Measurements from ENCODE around the gene ARHGEF39.
A peak's percentile ranks its signal among the peaks of the same experiment; 100 is the strongest.

The ARHGEF39 gene

GRCh38 chr9:35675204-35675603, 10.2 kb upstream of the ARHGEF39 start:
- DNase-seq (no peak), ATAC-seq (no peak)

GRCh38 chr9:35674025-35674361, 9.0 kb upstream of the ARHGEF39 start:
- no peak for DNase-seq
- ATAC-seq = no peak

GRCh38 chr9:35673132-35674024, 8.4 kb upstream of the ARHGEF39 start, which contains the start of gene CA9:
Gene CA9, plus strand, starts transcription at chr9:35673928. Its CDS starts 32 bp downstream, at chr9:35673960.
- ATAC-seq (peak; percentile 47), DNase-seq (no peak)

- no peak for DNase-seq
- ATAC-seq = no peak
Observed at GRCh38 chr9:35669331-35670145, 4.5 kb upstream of the ARHGEF39 start.

DNA sequence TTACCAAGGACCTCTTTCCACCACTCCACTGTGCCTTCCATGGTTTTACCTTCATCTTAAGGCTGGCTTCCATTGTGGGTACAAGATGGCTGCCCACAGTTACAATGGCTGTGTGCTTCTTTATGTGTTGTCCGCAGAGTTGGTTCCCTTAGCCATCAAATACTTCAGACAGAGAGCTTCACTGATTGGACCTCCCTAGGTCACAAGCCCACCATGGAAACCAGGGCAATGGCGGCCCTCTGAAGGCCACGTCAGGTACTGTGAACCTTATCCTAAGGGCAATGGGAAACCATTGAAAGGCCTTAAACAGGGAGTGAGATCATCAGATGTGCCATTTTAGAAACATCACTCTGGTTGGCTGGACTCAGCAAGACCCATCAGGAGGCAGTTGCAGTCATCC, 2.9 kb upstream of the ARHGEF39 start:
- ATAC-seq (no peak), DNase-seq (no peak)

DNA sequence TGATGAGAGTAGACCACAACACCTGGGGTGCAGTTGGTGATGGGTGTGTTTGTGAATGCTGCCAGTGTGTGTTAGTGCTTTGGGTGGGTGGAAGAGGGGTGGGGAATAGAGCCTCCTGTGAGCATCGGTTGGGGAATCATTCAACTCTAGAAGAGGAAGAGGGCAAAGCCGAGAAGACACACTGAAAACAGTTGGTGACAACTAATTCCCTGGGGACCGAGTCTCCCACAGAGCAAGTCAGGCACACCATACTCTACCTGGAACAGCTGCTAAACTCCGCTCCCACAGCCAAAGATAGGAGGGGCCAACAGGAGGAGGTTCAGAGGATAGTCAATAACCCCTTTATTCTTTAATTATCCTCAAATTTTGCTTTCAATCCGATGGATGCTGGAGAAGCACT, 1.6 kb upstream of the ARHGEF39 start:
- DNase-seq (no peak), ATAC-seq (no peak)

DNA sequence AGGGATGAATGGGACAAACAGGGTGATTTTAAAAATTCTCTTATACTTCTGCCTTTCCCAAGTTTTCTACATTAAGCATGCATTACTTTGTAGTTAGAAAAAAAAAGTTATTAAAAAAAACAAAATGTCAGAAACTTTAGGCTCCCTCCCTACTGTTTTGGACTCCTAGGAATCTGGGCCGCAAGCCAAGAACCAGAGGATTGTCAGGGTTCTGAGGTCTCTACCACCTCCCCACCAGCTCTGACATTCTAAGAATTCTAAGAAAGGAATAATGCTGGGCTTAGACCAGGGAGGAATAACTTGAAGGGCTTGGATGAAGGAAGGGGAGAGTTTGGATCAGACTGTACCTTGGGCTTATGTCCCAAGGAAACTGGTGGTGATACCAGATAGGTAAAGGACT, 1.1 kb upstream of the ARHGEF39 start:
- ATAC-seq = no peak

DNA sequence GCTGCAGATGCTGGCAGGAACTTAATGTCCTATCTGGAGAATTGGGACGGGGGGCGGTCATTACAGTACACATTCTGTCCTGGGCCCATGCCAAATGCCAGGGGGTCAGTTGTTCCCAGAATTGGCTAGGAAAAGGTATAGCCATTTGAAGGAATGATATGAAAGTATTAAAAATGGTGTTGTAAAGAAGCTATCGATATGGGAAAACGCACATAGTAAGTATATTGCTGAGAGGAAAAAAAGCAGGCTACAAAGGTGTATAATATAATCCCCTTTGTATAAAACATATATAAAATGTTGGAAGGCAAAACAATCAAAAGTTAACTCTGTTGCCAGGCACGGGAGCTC, 450 bp upstream of the ARHGEF39 start:
- ATAC-seq = no peak
- no peak for DNase-seq

More for the DNA sequence above, 1.1 kb upstream of the ARHGEF39 start:
- no peak for DNase-seq

- no peak for ATAC-seq
- no peak for DNase-seq
Observed at GRCh38 chr9:35662437-35662836, 2.6 kb downstream of the ARHGEF39 start.

DNA sequence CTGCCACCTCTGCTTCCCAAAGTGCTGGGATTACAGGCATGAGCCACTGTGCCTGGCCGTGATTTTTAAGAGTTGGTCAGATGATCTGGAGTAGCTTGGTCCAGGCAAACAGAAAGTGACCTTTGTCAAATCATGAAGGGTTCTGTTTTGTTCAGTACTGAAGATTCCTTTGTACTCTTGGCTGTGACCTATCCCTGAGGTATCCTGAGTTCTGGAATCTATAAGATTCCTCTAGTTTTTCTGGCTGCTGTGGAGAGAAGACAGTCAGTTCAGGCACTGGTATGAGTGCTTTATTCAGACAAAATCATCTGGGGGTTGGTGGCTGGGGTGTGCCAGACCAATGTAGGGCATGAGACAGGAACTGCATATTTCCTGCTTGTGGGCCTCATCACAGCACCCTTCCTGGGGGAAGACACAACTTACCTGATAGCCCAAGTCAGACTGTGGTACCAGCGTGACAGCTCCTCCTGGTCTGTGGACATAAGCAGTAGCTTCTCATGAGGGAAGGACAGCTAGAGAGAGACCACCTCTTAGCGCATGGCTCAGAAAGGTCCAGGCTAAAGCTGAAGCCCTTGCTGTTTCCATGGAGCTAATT, 3.1 kb downstream of the ARHGEF39 start:
- ATAC-seq (no peak), DNase-seq (no peak)

- no peak for ATAC-seq
- DNase-seq = no peak
Observed at GRCh38 chr9:35660966-35661415, 4.0 kb downstream of the ARHGEF39 start.

DNA sequence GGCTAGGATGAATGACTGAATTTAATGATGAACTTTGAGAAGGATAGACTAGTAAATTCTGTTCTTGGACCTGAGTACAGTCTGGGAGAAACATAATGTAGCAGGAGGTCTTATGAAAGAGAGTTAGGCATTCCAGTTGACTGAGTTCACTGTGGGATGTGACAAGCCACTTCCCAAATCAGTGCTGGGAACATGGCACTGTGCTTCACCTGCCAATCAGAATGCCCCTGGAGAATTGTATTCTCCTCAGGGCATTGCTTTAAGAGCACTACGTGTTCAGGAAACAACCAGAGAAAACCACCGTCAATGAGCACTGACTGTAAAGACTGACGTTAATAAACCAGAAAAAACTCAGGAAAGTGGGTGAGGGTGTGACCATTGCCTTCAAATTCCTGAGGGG, 5.7 kb downstream of the ARHGEF39 start:
- no peak for DNase-seq
- ATAC-seq = no peak

GRCh38 chr9:35658968-35659220, 6.1 kb downstream of the ARHGEF39 start:
- no peak for DNase-seq

DNA sequence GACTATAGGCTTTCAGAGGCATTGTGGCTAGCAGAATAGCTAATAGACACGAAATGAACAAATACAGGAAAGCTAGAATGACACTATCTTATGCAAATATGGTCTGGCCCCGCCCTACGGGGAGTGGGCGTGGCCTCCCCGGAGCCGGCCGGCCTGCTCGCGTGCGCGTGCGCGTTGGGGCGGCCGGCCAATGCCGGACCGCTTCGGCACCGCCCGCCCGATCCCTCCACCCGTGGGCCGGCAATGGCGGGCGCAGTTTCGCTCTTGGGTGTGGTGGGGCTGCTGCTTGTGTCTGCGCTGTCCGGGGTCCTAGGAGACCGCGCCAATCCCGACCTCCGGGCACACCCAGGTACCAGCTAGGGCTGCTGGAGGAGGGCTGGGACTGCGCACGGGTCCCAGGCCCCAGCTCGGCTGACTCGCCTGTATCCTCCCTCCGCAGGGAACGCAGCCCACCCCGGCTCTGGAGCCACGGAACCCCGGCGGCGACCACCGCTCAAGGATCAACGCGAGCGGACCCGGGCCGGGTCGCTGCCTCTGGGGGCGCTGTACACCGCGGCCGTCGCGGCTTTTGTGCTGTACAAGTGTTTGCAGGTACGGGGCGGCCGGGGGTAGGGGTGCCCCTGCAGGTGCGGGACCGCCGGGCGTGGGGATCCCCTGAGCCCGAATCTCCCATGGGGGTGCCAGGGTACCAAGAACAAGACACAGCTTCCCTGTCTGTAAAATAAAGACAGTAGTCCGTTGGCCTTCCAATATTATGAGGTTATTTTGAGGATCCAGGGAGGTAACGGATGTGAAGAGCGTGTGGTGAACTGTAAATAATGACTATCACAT, 6.6 kb downstream of the ARHGEF39 start, which contains the start of gene CCDC107:
Gene CCDC107, plus strand, starts transcription at position 156 of the 831 bp plus-strand sequence. Its CDS starts 88 bp downstream, at position 244.
- peak; percentile 63 for ATAC-seq

More at GRCh38 chr9:35658968-35659220, 6.1 kb downstream of the ARHGEF39 start:
- ATAC-seq = no peak

GRCh38 chr9:35657546-35658136, 7.4 kb downstream of the ARHGEF39 start, which contains the start of gene RMRP:
Gene RMRP, minus strand, starts transcription at chr9:35658019.
- ATAC-seq = peak; percentile 97
- DNase-seq = peak; percentile 96

More for the DNA sequence above, 6.6 kb downstream of the ARHGEF39 start, which contains the start of gene CCDC107:
- DNase-seq = peak; percentile 89

GRCh38 chr9:35656831-35657545, 8.0 kb downstream of the ARHGEF39 start:
- no peak for ATAC-seq
- no peak for DNase-seq

DNA sequence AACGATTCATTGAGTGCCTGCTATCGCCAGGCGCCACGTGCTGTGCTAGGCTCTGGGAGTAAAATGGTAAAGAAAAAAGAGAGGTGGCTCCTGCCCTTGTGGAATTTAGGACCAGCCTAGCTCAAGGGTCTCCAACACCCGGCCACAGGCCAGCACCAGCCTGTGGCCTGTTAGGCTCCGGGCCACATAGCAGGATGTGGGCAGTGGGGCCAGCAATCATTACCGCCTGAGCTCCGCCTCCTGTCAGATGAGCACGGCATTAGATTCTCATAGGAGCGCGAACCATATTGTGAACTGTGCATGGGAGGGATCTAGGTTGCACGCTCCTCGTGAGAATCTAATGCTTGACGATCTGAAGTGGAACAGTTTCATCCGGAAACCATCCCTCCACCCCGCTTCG, 8.6 kb downstream of the ARHGEF39 start:
- no peak for DNase-seq
- no peak for ATAC-seq

GRCh38 chr9:35653611-35654010, 11.4 kb downstream of the ARHGEF39 start:
- no peak for ATAC-seq

DNA sequence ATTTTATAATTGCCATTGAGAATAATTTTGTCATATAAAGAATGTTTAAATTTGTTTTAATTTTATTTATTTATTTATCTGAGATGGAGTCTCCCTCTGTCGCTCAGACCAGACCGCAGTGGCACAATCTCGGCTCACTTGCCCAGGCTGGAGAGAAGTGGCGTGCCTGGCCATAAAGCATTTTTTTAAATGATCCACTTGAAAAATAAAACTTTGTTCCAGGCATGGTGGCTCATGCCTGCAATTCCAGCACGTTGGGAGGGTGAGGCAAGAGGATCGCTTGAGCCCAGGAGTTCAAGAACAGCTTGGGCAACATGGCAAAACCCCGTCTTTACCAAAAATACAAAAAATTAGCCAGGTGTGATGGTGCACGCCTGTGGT, 12.2 kb downstream of the ARHGEF39 start:
- ATAC-seq = no peak
- DNase-seq = no peak

More at GRCh38 chr9:35653611-35654010, 11.4 kb downstream of the ARHGEF39 start:
- no peak for DNase-seq

DNA sequence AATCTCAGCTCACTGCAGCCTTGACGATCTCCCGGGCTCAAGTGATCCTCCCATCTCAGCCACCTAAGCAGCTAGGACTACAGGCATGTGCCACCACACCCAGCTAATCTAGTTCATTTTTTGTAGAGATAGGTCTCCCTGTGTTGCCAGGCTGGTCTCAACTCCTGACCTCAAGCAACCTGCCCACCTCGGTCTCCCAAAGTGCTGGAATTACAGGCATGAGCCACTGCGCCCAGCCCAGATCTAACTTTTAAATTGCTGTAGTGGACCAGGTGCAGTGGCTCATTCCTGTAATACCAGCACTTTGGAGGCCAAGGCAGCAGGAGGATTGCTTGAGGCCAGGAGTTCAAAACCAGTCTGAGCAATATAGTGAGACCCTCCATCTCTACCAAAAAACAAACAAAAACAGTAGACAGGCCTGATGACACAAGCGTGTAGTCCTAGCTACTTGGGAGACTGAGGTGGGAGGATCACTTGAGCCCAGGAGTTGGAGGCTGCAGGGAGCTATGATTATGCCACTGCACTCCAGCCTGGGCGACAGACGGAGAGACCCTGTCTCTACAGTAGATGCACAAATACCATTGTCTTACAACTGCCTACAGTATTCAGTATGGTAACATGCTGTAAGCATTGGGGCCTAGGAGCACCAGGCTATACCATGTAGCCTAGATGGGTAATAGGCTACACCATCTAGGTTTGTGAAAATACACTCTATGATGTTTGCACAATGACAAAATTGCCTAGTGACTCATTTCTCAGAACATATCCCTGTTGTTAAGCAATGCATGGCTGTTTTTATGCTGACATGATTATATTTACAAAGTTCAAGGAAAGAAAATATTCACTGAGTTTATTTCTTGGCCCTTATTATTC, 12.8 kb downstream of the ARHGEF39 start:
- DNase-seq (no peak), ATAC-seq (no peak)

Data from stimulated activated naive CD8-positive, alpha-beta T cell treated with anti-CD3 and anti-CD28 coated beads, Interleukin-15, Interleukin-2, amounts not matched to agents 100 U/mL and 50 U/mL, for 24 hours (primary cell).